Amniotic epithelial cell (primary cell): ENCODE measurements around the gene IFI27L2.
A peak's percentile ranks its signal among the peaks of the same experiment; 100 is the strongest.

Experiments used
- DNase-seq: peaks from one replicate; pipeline ENCODE4 v3.0.0-alpha.2; 2010; ENCODE audit warnings: low read depth

The IFI27L2 gene

DNA sequence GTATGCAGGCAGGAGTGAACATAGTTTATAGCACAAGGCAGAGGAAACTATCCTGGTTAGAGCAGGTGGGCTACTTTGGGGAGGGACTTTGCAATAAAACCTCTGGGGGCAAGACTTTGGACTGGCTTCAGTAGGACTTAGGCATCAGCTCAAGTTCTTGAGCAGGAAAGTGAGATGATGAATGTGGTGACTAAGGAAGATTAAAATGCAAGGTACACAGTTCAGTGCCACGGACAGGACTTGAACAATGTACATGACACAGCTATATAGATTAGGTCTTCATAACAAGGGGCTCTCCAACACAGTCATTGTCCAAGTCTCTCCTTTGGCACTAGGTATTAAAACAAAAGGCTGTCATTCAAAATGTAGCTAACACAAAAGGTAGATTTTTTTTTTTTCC, 23.3 kb upstream of the IFI27L2 start:
- no peak for DNase-seq

DNA sequence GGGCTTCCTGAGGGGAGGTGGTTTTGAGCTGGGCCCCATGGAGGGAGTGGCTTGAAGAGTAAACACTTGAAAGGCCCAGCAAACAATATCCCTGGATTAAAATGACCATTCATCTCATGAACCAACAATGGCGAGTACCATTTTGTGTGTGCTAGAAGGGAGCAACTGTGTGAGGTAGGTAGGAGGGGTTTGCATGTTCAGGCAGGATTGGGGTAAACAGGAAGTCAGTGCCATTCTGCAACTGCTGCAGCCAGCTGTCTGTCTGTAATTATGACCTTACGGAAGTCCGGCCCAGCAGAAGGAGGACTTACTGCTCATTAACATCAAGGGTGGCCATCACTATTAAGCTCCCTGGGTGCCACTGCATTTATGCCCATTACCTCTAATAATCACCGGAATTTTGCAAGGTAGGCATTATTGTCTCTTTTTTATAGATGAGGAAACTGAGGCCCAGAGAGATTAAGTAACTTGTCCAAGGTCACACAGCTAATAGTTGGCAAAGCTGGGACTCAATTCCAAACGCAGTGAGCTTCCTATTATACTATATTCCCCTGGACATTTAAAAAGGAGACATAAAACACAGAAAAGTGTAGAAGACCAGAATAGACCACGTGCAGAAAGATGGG, 16.6 kb upstream of the IFI27L2 start:
- no peak for DNase-seq

- DNase-seq = no peak
Measured at GRCh38 chr14:94144765-94145164, 15.4 kb upstream of the IFI27L2 start.

- no peak for DNase-seq
Measured at GRCh38 chr14:94143711-94144110, 14.3 kb upstream of the IFI27L2 start.

GRCh38 chr14:94143239-94143638, 13.8 kb upstream of the IFI27L2 start:
- no peak for DNase-seq

DNA sequence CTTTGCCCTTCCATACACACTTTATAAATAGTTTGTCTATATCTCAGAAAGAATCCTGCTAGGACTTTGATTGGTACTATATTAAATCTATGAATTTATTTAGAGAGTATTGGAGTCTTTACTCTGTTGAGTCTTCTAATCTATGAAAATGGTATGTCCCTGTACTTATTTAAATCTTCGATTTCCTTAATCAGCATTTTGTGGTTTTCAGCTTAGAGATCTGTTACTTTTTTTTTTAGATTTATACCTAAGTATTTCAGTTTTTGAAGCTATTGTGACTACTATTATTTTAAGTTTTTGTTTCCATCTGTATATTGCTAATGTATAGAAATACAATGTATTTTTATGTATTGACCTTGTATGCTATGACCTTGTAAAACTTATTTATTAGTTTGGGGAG, 13.4 kb upstream of the IFI27L2 start:
- no peak for DNase-seq

DNA sequence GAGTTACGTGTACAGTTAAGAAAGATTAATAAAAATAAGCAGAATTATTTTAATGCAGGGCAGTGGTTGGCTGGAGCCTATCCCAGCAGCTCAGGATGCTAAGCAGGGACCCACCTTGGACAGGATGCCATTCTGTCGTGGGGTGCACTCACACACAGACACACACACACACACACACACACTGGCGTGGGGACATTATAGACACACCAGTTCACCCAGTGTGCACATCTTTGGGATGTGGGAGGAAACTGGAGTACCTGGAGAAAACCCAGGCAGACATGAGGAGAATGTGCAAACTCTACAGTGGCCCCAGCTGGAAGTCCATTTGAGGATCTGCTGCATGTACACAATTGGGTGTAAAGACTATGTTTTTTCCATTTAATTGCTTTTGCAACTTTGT, 12.8 kb upstream of the IFI27L2 start:
- DNase-seq = no peak

DNA sequence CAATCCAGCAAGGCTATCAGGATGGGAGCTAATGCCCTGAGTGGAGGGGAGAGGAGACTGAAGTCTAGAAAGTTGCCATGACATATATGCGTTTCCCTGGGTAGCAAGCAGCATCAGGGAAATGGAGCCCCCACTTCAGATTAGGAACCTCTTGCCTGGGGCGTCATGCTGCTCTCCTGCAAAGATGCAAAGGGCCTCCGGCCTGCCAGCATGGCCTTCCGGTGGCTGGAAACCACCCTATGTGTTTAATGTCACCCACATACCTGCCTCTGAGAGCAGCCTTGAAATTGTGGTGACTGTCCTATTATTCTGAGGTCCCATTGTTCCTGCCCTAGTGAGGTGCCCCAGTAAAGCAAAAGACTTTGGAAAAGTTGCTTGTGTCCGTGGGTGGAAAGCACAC, 10.0 kb upstream of the IFI27L2 start:
- DNase-seq = no peak

DNA sequence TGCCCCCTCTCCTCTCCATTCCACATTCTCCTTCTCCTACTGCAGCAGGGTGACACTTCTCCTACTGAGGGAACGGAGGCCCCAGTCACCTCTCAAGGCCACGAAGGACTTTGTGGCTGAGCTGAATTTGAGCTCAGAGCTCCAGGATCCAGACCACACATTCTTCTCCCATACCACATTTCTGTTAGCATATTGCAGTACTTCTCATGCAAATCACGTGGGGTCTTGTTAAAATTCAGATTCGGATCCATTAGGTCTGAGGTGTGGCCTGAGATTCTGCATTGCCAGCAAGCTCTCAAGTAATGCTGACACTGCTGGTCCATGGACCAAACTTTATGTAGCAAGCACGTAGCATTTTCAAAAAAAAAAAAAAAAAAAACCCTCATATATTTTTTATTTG, 9.6 kb upstream of the IFI27L2 start:
- no peak for DNase-seq

DNA sequence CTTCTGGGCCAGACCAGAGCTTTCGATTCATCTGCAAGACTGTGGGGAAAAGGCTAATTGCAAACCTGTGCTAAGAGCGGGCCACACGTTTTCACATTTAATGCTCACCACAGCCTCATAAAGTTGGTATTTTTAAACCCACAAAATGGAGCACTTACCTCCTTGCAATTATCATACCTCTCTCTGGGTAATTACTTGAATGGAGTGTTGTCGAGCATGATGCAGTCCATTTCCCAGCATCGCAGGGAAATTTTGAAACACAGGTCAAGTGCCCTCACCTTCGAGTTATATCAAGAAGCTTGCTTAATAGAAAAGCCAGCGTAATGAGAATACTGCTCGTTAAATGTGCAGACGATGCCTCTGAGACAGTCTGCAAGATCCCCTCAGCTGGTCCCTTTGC, 8.8 kb upstream of the IFI27L2 start:
- no peak for DNase-seq

DNA sequence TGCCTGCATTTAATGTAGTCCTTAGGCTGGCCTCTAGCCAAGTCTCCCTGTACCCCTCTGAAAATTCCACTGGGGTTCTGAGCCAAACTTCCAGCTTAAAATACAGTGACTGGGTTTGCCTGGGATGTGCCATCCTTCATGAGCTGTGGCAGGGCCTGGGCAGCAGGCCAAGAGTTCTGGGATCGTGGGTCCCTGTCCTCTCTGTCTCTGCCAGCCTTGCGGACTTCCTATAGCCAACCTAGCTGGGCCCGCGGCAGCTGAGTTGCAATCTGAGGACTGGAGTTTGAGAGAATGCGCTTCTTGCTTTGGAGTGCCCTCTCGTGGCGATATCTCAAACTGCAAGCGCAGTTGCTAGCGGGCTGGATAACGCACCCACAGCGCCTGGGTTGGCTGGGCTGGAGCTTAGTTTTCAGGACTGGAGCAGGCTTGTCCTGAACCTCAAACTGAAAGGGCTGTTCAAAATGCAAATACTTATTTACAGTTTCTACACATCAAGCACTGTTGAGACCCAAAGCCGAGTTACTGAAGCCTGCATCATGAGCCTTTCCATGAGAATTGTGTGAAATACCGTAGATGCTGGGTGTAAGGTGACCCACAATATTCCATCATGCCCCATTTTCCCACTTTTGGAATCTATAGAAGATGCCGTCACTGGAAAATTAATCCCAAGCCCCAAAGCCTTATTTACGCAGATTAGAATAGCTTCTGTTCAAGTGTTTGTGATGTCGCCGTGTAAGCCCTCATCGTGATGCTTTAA, 7.3 kb upstream of the IFI27L2 start:
- DNase-seq = peak; percentile 70

DNA sequence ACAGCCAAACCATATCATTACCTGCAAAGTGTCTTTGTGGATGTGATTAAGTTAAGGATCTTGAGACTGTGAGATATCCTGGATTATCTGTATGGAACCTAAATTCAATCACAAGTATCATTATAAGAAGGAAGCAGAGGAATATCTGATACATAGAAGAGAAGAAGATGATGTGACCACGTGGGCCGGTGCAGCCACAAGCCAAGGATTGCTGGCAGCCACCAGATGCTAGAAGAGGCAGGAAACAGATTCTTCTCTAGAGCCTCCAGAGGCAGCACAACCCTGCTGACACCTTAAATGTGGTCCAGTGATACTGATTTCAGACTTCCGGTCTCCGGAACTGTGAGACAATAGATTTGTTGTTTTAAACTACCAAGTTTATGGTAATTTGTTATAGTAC, 6.1 kb upstream of the IFI27L2 start:
- no peak for DNase-seq

- DNase-seq = peak; percentile 58
Measured at GRCh38 chr14:94132285-94132887, 3.0 kb upstream of the IFI27L2 start.

DNA sequence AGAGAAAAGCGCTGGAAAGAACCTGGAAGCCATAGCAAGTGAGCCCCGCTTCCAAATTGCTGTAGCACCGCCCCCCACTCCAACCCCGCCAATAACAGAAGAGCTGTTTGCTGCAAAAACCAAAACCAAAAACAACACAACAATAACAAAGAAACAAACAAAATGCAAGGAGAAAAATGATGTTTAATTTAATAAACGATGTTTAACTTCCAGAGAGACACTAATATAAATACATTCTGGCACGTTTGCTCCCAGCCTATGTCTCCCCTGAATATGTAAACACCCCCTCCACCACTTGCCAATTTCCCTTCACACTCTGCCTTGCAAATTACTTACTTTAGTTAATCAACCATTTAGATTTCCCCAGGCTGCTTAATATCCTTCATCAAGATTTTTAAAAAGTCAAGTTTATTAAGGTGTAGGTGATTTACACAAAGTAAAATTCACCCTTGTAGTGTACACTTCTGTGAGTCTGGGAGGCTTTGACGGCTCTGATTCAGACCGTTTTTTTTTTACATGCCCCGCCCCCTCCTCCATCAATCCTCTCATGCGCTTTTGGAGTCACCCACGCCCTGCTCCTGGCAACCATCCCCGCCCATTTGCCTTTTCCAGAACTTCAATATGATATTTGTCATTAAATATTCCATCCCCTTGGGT, 482 bp upstream of the IFI27L2 start:
- peak; percentile 47 for DNase-seq

DNA sequence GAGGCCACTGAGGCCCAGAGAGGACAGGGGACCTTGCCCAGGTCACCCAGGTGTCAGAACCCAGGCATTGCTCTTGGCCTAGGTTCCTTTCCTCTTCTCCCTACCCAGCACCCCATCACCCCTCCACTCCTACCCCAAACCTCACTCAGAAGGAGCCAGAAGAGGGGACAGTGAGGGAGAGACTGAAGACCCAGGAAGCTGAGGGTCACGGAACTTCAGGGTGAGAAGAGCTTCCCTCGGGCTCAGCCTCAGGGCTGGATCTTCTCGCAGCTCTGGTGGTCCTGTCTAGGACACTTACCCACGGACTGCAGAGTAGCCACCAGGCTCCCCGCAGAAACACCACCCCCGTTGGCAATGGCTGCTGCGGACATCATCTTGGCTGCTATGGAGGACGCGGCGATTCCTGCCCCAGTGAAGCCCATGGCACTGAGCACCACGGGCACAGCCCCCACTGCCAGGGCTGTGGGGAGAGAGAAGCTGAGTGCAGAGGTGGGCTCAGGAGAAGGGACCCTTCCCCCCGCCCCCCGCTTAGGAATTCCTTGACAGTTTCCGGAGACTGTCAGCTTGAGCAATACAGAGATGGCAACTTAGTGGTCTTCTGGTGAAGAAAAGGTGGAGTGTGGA, 1.1 kb downstream of the IFI27L2 start:
- no peak for DNase-seq

DNA sequence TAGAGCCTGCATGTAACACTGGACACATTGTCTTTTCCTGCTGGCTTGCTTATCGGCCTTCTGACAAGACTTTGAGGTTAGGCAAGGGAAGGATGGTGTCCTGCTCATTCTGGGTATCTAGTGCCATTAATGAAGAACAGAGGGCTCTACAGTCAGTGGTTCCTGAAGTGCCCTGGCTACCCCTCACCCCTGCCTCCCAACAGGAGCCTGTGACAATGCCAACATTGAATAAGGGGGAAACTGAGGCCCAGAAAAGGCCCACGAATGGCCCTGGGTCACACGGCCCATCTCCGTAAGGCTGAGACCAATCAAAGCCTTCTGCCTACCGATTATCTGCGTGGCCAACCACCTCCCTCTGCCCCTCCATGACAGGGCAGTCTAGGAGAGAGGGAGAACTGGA, 2.1 kb downstream of the IFI27L2 start:
- DNase-seq = no peak

DNA sequence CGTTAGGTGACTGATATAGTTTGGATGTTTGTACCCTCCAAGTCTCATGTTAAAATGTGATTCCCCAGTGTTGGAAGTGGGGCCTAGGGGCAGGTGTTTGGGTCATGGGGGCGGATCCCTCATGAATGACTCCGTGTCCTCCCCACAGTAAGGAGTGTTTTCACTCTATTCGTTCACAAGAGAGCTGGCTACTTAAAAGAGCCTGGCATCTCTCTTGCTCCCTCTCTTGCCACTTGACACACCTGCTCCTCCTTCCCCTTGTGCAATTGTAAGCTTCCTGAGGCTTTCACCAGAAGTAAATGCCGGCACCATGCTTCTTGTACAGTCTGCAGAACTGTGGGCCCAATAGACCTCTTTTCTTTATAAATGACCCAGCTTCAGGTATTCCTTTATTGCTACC, 2.6 kb downstream of the IFI27L2 start:
- DNase-seq = no peak

GRCh38 chr14:94126419-94126677, 3.1 kb downstream of the IFI27L2 start:
- DNase-seq = no peak

GRCh38 chr14:94125659-94126418, 3.6 kb downstream of the IFI27L2 start:
- no peak for DNase-seq

DNA sequence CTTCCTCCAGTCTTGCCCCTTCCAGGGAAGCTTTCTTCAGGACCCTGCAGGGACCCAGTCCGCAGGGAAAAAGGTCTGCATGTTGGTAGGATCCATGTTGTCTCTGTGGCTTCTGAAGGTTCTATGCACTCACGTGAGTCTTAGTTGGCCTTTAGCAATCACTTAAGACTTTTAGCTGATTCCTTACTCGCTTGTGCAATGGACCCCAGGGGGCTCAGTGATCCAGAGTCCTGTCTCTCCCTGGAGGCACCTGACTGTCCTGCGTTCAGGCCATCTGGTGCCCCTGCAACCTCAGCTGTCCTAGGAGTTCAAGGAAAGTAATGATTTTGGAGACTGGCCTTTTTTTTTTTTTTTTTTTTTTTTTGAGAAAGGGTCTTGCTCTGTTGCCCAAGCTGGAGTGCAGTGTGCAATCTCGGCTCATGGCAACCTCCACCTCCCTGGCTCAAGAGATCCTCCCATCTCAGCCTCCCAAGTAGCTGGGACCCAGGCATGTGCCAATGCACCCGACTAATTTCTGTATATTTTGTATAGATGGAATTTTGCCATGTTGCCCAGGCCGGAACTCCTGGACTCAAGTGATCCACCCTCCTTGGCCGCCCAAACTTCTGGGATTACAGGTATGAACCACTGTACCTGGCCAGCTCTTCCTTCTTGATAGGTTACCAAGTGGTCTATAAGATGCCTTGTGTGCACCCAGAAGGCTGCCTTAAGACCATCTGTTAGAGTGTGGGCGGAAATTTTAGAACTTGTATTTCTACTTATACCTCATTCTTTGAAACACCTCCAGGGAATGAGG, 4.6 kb downstream of the IFI27L2 start:
- no peak for DNase-seq

GRCh38 chr14:94123868-94124267, 5.5 kb downstream of the IFI27L2 start:
- no peak for DNase-seq
